PFSK-1 (cell line): Measurements from ENCODE around the gene C22orf31.

Experiments
- POLR2AphosphoS5 ChIP-seq: IDR thresholded peaks from 2 replicates; pipeline ENCODE4 v1.6.1; 2012; ENCODE audit warnings: low read depth, mild to moderate bottlenecking, control low read depth, low read length, moderate library complexity
- TF ChIP-seq, protein P1 (sequence below), 2 experiments: IDR thresholded peaks; 2 replicates each; pipeline versions ENCODE4 v1.6.1 to v1.8.0; 2011 to 2012; ENCODE audit warnings: low read depth in 2 of 2, low read length in 2 of 2, control low read depth in 1 of 2, inconsistent platforms in 1 of 2, mild to moderate bottlenecking in 1 of 2, moderate library complexity in 1 of 2; ENCODE audit not compliant: insufficient read depth in 1 of 2

DNA sequence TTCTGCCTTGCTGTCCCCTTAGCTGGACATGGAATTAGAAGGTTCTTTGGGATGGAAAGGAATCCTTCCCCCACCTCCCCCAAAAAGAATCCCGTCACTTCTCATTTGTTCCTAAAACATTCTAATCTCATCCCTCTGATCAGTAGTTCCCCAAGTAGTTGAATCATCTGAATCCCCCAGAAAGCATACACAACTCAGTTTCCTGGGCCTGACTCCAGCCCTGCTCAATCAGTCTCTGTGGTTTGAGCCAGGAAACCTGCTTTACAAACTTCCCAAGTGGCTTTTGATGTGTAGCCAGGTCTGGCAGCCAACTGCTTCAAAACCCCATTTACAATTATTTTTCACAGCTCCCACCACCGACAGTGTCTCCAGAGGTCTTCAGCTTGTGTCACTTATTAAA, 20.2 kb downstream of the C22orf31 start:
- no peak for TF ChIP-seq POLR2AphosphoS5
- TF ChIP-seq, protein P1, sequence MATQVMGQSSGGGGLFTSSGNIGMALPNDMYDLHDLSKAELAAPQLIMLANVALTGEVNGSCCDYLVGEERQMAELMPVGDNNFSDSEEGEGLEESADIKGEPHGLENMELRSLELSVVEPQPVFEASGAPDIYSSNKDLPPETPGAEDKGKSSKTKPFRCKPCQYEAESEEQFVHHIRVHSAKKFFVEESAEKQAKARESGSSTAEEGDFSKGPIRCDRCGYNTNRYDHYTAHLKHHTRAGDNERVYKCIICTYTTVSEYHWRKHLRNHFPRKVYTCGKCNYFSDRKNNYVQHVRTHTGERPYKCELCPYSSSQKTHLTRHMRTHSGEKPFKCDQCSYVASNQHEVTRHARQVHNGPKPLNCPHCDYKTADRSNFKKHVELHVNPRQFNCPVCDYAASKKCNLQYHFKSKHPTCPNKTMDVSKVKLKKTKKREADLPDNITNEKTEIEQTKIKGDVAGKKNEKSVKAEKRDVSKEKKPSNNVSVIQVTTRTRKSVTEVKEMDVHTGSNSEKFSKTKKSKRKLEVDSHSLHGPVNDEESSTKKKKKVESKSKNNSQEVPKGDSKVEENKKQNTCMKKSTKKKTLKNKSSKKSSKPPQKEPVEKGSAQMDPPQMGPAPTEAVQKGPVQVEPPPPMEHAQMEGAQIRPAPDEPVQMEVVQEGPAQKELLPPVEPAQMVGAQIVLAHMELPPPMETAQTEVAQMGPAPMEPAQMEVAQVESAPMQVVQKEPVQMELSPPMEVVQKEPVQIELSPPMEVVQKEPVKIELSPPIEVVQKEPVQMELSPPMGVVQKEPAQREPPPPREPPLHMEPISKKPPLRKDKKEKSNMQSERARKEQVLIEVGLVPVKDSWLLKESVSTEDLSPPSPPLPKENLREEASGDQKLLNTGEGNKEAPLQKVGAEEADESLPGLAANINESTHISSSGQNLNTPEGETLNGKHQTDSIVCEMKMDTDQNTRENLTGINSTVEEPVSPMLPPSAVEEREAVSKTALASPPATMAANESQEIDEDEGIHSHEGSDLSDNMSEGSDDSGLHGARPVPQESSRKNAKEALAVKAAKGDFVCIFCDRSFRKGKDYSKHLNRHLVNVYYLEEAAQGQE (IDR thresholded peaks at IDR 0.05; ENCODE audit: insufficient read depth in 1 of 2, low read depth in 2 of 2, low read length in 2 of 2), result no peak
